ENCODE results near the gene PHTF1.

DNA sequence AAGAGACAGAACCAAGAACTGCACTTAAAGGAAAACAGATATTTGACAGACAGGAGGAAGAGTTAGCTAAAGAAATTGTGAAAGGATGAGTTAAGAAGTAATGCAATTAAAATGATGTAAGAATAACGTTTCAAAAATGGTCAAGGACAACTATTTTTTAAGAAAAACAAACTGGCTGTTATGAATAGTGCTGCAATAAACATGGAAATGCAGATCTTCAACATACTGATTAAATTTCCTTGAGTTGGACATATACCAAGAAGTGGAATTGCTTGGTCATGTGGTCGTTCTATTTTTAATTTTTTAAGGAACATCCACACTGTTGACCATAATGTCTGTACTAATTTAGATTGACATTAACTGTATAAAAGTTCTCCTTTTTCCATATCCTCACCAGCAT is 23.1 kb upstream of the PHTF1 start:
- TF ChIP-seq, protein P1, sequence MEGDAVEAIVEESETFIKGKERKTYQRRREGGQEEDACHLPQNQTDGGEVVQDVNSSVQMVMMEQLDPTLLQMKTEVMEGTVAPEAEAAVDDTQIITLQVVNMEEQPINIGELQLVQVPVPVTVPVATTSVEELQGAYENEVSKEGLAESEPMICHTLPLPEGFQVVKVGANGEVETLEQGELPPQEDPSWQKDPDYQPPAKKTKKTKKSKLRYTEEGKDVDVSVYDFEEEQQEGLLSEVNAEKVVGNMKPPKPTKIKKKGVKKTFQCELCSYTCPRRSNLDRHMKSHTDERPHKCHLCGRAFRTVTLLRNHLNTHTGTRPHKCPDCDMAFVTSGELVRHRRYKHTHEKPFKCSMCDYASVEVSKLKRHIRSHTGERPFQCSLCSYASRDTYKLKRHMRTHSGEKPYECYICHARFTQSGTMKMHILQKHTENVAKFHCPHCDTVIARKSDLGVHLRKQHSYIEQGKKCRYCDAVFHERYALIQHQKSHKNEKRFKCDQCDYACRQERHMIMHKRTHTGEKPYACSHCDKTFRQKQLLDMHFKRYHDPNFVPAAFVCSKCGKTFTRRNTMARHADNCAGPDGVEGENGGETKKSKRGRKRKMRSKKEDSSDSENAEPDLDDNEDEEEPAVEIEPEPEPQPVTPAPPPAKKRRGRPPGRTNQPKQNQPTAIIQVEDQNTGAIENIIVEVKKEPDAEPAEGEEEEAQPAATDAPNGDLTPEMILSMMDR (IDR thresholded peaks at IDR 0.05): no peak
- TF ChIP-seq POLR2A (IDR thresholded peaks at IDR 0.05): no peak
